ENCODE data around the gene KIDINS220.
"Not testable (repeated sequence)": the region's sequence is repeated elsewhere in the genome, so short reads cannot be mapped to it uniquely, and the experiment has no call there.

Gene KIDINS220

GRCh38 chr2:8740136-8740535 is 97.3 kb downstream of the KIDINS220 start:
- DNase-seq: peak; percentile 45

- DNase-seq: peak; percentile 25
Measured at GRCh38 chr2:8737571-8738175, 99.7 kb downstream of the KIDINS220 start.

GRCh38 chr2:8732601-8733000 is 104.8 kb downstream of the KIDINS220 start:
- no peak for DNase-seq

- no peak for DNase-seq
Measured at GRCh38 chr2:8729939-8730338, 107.5 kb downstream of the KIDINS220 start.

DNA sequence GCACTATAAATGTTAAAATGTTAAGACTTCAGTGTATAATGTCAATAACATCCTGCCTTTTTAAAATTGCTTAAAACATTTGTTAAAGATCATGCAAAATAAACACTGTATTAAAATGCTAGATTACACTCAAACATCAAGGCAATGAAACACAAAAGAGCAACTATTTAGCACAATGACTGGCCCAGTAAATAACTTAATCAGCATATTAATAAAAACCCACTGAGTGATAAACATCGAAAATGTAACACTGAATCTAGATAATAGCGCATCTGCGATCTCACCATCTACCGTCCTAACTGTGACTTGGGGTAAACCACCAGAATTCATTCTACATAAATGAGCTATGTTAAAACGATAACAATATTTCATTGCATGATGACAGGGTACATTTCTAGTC is 108.3 kb downstream of the KIDINS220 start:
- not testable (repeated sequence) for DNase-seq

GRCh38 chr2:8728305-8729015 is 109.0 kb downstream of the KIDINS220 start:
- no peak for DNase-seq

GRCh38 chr2:8725838-8726237 is 111.6 kb downstream of the KIDINS220 start:
- no peak for DNase-seq

DNA sequence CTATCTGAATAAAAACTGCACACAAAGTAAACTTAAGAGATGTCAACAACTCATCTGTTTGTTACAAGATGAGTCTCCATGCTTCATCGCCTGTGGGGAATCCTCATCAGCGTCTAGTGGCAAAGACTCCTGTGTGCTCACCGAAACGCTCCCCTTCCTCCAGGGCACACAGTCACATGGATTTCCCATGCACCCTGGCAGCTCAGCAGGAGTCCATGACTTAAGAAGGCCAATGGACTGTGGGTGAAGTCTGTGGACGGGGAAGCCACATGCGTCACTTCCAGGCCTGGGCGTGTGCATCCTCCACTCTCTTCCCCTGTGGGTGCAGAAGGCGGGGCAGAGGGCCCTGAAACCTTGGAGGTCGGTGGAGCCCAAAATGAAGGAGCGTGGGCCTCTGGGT is 114.4 kb downstream of the KIDINS220 start:
- DNase-seq: no peak

DNA sequence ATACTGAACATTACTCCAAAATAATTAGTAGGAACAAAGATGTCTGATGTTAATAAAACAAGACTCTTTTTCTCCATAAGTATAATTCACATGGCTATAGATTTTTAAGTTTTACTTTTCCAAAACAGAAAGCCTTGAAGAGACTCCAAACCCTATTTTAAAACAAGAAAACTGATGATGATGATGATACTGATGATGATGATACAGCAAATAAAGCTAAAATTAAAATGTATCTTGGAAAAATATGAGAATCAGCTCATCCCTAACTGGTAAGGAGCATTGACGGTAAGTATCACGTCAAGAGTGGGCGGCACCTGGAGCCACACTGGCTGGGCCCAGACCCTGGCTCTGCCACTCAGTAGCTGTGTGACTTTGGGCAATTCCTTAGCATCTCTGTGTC is 116.0 kb downstream of the KIDINS220 start:
- DNase-seq: no peak

GRCh38 chr2:8720741-8721140 is 116.7 kb downstream of the KIDINS220 start:
- no peak for DNase-seq

DNA sequence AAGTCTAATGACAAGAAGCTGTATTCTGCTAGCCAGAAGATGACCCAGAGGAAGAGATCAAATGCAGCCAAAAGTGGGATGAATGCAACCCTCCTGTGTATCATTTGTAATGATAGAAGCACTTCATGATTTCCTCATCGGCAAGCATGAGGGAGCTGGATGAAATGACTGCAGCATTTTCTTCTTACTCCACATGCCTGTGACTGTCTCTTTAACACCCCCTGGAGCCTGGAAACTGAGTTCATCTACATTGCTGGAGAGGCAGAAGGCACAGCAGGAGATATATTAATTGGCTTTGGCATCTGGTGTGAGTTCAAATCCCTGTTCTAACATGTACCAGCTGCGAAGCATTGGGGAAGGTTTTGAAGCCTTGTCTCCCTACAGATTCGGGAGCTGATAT is 117.9 kb downstream of the KIDINS220 start:
- DNase-seq: peak; percentile 64

DNA sequence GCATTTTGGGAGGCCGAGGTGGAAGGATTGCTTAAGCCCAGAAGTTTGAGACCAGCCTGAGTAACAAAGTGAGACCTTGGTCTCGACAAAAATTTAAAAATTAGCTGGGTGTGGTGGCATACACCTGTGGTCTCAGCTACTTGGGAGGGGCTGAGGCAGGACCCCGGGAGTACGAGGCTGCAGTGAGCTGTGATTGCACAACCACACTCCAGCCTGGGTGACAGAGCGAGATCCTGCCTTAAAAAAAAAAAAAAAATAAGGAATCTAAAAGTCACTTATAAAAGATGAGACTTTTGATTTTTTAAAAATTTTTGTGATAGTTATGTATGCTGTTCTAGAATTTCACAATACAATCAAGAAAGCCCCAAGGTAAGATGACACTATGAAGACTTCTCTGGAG is 122.4 kb downstream of the KIDINS220 start:
- no peak for DNase-seq

DNA sequence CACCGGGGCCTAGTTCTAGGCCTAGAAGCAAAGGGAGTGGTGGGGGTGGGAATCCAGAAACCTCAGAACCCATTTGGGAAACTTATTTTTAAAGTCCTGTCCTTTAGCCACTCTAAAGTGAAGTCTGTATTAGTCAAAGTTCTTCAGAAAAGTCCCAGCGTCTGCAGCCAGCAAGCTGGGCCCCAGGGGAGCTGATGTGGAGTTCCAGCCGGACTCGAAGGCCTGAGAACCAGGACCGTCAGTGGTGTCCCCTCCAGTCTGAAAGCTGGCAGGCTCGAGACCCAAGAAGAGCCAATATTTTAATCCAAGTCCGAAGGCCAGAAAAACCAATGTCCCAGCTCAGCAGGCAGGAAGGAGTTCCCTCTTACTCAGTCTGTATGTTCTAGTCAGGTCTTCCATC is 123.1 kb downstream of the KIDINS220 start:
- no peak for DNase-seq

DNA sequence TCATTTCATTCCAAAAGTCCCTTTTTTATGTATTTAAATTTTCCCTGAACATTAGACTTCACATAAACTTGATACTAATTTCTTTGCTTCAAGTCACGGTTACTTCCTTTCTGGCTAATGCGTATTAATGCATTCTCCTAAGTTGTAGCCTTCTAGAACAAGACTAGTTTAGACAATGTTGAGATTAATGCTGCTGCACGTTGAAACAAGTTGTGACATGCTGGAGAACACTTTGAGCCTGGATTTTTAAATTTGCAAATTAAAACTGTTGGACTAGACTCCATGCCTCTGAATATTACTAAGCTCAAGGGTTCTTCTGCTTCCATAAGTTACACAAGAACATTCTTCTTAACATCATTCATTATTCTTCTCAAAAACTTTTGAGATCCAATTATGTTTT is 126.5 kb downstream of the KIDINS220 start:
- no peak for DNase-seq

DNA sequence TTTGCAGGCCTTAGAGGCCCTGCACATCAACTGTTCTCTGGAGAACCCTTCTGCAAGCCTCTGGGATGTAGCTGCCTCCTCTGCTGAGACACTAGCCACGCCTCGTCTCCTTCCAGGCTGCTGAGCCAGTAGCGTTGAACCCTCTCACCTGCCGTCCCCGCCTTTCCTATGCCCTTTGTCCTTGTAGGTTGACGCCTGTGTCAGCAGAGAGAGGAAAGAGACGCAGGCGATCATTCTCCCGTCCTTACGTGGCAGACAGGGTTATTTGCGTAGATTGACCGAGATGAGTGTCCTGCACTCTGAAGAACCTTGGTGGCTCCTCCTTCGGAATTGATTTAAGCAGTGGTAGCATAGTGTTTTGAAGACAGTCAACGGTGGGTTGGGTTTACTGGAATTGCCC is 127.8 kb downstream of the KIDINS220 start:
- no peak for DNase-seq

- DNase-seq: peak; percentile 55
Measured at GRCh38 chr2:8704906-8705305, 132.5 kb downstream of the KIDINS220 start.

DNA sequence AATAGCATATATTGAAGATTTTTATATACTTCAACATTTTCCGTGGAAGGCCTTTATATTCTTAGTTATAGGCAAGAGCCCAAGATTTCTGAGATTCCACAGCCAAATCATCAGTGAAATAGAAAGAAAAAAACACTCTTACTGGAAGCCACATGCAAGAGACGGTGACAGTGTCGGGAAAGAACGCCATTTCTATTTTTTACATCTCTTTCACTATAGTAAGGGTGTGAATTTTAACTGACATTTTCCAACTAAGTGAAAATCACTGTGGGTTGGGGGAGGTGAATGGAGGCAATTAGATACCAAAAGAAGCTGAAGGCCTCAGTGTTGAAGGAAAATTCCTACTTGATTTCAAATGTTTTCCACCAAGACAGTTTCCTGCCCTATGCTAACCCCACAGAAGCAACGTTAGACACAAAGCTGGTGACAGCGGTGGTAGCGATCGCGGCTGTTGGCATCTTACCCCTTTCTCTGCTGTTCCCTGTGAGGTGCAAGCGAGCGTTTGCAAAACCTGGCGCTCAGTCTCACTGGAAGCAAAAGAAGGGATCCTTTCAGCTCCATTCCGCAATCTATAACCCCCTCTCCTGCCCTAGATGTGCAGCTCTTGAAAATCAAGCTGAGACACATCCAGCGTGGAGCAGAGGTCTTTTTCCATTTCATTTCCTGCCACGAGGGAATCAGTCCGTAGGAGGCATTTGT is 135.6 kb downstream of the KIDINS220 start:
- DNase-seq: no peak

DNA sequence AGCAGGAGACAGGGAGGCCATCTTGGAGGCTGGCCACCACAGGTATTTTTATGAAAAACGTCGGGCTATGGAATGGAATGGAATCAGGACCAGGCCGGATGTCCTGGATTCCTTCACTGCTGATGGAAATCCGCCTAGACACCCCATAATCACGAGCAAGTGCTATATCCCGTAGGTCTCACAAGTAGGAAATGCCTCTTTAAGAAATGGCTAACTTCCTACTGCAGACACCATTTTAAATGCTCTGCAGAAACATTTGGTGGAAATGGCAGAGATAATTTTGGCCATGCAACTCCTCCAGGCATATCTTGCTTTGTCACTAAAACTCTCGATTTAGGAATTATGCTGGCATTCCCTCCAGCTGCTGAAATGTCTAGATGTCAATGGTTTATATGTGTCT is 137.6 kb downstream of the KIDINS220 start:
- DNase-seq: no peak

GRCh38 chr2:8697190-8697589 is 140.2 kb downstream of the KIDINS220 start:
- no peak for DNase-seq

DNA sequence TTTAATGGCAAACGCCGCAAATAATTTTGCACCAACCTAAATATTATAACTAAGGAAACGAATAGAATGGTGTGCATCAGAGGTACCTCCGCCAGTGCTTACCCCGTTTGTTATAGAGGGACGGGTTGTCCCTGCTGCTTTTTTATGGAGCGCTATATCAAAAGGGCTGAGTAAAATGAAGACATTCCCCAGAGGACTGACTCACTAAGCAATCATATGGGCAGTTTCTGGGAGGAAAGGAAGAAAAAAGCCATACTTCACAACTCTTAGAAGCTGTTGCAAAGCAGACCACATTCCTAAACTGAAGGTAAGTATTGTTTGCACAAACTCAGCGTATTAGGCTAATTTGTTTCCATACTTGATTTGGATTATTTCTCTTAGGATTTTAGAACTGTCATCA is 142.7 kb downstream of the KIDINS220 start:
- DNase-seq: peak; percentile 76

GRCh38 chr2:8693157-8693821 is 144.1 kb downstream of the KIDINS220 start:
- DNase-seq: no peak

DNA sequence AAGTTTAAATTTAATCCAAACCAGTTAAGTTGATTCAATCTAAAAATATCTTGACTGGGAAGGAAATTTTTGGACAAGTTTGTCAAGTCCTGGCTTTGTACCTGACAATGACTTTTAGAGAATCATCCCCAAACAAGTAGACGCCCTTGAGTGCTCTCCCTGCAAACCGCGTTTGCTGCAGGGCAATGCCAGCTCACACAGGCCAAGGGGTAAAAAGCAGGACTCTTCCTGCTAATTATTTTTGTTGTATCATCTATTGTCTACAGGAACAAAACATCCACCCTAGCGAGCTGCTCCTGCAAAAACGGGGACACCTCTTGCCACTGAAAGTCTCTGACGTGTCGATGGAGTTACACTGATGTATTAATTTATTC is 144.6 kb downstream of the KIDINS220 start:
- DNase-seq: no peak

GRCh38 chr2:8691859-8692437 is 145.5 kb downstream of the KIDINS220 start:
- no peak for DNase-seq
